Measurements from ENCODE around the gene STEAP2.

The STEAP2 gene

DNA sequence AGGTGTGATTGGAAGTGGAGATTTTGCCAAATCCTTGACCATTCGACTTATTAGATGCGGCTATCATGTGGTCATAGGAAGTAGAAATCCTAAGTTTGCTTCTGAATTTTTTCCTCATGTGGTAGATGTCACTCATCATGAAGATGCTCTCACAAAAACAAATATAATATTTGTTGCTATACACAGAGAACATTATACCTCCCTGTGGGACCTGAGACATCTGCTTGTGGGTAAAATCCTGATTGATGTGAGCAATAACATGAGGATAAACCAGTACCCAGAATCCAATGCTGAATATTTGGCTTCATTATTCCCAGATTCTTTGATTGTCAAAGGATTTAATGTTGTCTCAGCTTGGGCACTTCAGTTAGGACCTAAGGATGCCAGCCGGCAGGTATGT, 13.6 kb downstream of the STEAP2 start:
- TF ChIP-seq EZH2 (IDR thresholded peaks at IDR 0.05; ENCODE audit: borderline replicate concordance, low read depth, low read length, severe bottlenecking), result no peak
- TF ChIP-seq CTCF (IDR thresholded peaks at IDR 0.05; ENCODE audit: borderline replicate concordance, extremely low read depth, low read length, poor library complexity, severe bottlenecking), result no peak
- Histone ChIP-seq H3K27me3 (ENCODE audit: insufficient read depth, low read length, poor library complexity) (no peaks in the 10 kb centered on the region), H3K27ac (ENCODE audit: low read length) (no peak overlapping the region), H2AFZ (ENCODE audit: low read depth, low read length) (no peak overlapping the region), H3K9me3 (ENCODE audit: insufficient read depth, low read length, severe bottlenecking) (no peaks in the 10 kb centered on the region), H3K79me2 (ENCODE audit: insufficient read depth, low read length) (no peaks in the 10 kb centered on the region), H3K4me3 (ENCODE audit: low read depth in 1 of 2, low read length in 2 of 2) (no peak overlapping the region), H3K36me3 (ENCODE audit: insufficient read depth, low read length) (no peaks in the 10 kb centered on the region), H3K4me2 (ENCODE audit: insufficient read depth, low read length) (no peak overlapping the region), H4K20me1 (ENCODE audit: insufficient read depth, low read length) (no peaks in the 10 kb centered on the region), H3K9ac (ENCODE audit: low read depth, low read length) (no peak overlapping the region), H3K4me1 (ENCODE audit: insufficient read depth, low read length) (no peaks in the 10 kb centered on the region)
- ATAC-seq (ENCODE audit: insufficient read depth, low read depth) (no peak), DNase-seq (no peak)

DNA sequence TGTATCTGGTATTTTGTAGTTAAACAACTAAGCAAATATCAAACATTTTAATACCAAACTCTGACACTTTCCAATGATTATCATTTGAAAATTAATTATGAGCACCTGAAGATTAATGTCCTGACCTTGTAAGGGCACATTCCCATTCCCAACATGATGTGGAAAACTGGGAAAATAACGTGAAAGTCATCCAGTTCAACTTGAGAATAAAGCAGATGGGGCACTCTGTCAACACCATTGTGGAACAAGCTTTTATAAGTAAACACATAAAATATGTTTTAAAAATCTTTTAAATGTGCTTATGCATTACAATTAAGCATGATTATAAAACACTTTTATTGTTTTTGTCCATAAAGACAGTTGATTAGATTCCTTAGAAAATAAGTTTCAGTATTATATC, 14.1 kb downstream of the STEAP2 start:
- DNase-seq, result no peak
- Histone ChIP-seq H3K4me2 (ENCODE audit: insufficient read depth, low read length) (no peak overlapping the region), H3K4me1 (ENCODE audit: insufficient read depth, low read length) (no peaks in the 10 kb centered on the region), H3K4me3 (ENCODE audit: low read depth in 1 of 2, low read length in 2 of 2) (no peak overlapping the region), H3K9ac (ENCODE audit: low read depth, low read length) (no peak overlapping the region), H3K27ac (ENCODE audit: low read length) (no peak overlapping the region), H3K36me3 (ENCODE audit: insufficient read depth, low read length) (no peaks in the 10 kb centered on the region), H3K79me2 (ENCODE audit: insufficient read depth, low read length) (no peaks in the 10 kb centered on the region), H3K27me3 (ENCODE audit: insufficient read depth, low read length, poor library complexity) (no peaks in the 10 kb centered on the region), H3K9me3 (ENCODE audit: insufficient read depth, low read length, severe bottlenecking) (no peaks in the 10 kb centered on the region), H4K20me1 (ENCODE audit: insufficient read depth, low read length) (no peaks in the 10 kb centered on the region), H2AFZ (ENCODE audit: low read depth, low read length) (no peak overlapping the region)
- TF ChIP-seq EZH2 (IDR thresholded peaks at IDR 0.05; ENCODE audit: borderline replicate concordance, low read depth, low read length, severe bottlenecking) (no peak), CTCF (IDR thresholded peaks at IDR 0.05; ENCODE audit: borderline replicate concordance, extremely low read depth, low read length, poor library complexity, severe bottlenecking) (no peak)
- no peak for ATAC-seq (ENCODE audit: insufficient read depth, low read depth)

DNA sequence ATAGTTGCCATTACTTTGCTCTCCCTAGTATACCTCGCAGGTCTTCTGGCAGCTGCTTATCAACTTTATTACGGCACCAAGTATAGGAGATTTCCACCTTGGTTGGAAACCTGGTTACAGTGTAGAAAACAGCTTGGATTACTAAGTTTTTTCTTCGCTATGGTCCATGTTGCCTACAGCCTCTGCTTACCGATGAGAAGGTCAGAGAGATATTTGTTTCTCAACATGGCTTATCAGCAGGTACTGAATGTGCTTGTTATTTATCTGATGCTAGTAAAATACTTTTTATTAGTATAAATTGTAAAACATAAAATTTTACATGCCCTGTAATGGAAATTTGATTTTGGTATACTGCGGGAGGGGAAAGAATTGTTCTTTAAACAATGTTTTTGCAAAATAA, 15.7 kb downstream of the STEAP2 start:
- H3K9me3 ChIP-seq (ENCODE audit: insufficient read depth, low read length, severe bottlenecking), result no peaks in the 10 kb centered on the region
- H2AFZ ChIP-seq (ENCODE audit: low read depth, low read length), result no peak overlapping the region
- no peak overlapping the region for H3K4me2 ChIP-seq (ENCODE audit: insufficient read depth, low read length)
- no peaks in the 10 kb centered on the region for H3K36me3 ChIP-seq (ENCODE audit: insufficient read depth, low read length)
- no peaks in the 10 kb centered on the region for H3K4me1 ChIP-seq (ENCODE audit: insufficient read depth, low read length)
- H3K79me2 ChIP-seq (ENCODE audit: insufficient read depth, low read length), result no peaks in the 10 kb centered on the region
- DNase-seq, result no peak
- TF ChIP-seq CTCF (IDR thresholded peaks at IDR 0.05; ENCODE audit: borderline replicate concordance, extremely low read depth, low read length, poor library complexity, severe bottlenecking), result no peak
- H4K20me1 ChIP-seq (ENCODE audit: insufficient read depth, low read length), result no peaks in the 10 kb centered on the region
- no peak overlapping the region for H3K4me3 ChIP-seq (ENCODE audit: low read depth in 1 of 2, low read length in 2 of 2)
- H3K27me3 ChIP-seq (ENCODE audit: insufficient read depth, low read length, poor library complexity), result no peaks in the 10 kb centered on the region
- ATAC-seq (ENCODE audit: insufficient read depth, low read depth), result no peak
- no peak overlapping the region for H3K27ac ChIP-seq (ENCODE audit: low read length)
- no peak overlapping the region for H3K9ac ChIP-seq (ENCODE audit: low read depth, low read length)

DNA sequence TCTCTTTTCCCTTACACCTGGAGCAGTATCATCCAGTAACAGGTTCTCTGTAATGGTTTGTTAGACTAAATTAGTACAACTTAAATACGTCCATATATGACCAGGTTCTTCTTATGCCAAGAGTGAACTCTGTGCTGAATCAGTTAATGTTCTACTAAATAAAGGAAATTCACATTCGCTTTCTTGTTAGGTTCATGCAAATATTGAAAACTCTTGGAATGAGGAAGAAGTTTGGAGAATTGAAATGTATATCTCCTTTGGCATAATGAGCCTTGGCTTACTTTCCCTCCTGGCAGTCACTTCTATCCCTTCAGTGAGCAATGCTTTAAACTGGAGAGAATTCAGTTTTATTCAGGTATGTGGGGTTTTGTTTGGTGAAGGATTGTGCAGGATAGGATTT, 18.1 kb downstream of the STEAP2 start:
- no peaks in the 10 kb centered on the region for H3K4me1 ChIP-seq (ENCODE audit: insufficient read depth, low read length)
- ATAC-seq (ENCODE audit: insufficient read depth, low read depth) (no peak), DNase-seq (no peak)
- no peak for TF ChIP-seq CTCF (IDR thresholded peaks at IDR 0.05; ENCODE audit: borderline replicate concordance, extremely low read depth, low read length, poor library complexity, severe bottlenecking)
- TF ChIP-seq EZH2 (IDR thresholded peaks at IDR 0.05; ENCODE audit: borderline replicate concordance, low read depth, low read length, severe bottlenecking), result no peak
- no peak overlapping the region for H3K4me3 ChIP-seq (ENCODE audit: low read depth in 1 of 2, low read length in 2 of 2)
- H4K20me1 ChIP-seq (ENCODE audit: insufficient read depth, low read length), result no peaks in the 10 kb centered on the region
- H3K4me2 ChIP-seq (ENCODE audit: insufficient read depth, low read length), result no peak overlapping the region
- no peak overlapping the region for H3K27ac ChIP-seq (ENCODE audit: low read length)
- H3K36me3 ChIP-seq (ENCODE audit: insufficient read depth, low read length), result no peaks in the 10 kb centered on the region
- no peaks in the 10 kb centered on the region for H3K9me3 ChIP-seq (ENCODE audit: insufficient read depth, low read length, severe bottlenecking)
- no peak overlapping the region for H2AFZ ChIP-seq (ENCODE audit: low read depth, low read length)
- H3K9ac ChIP-seq (ENCODE audit: low read depth, low read length), result no peak overlapping the region
- H3K27me3 ChIP-seq (ENCODE audit: insufficient read depth, low read length, poor library complexity), result no peaks in the 10 kb centered on the region
- no peaks in the 10 kb centered on the region for H3K79me2 ChIP-seq (ENCODE audit: insufficient read depth, low read length)

All from DND-41 (cell line).